ENCODE measurements around the gene SAGE1. TPM values are rescaled to one million over a fixed set of nuclear protein-coding genes. Genes with fewer than 3 reads are reported as not detected.
A peak's percentile ranks its signal among the peaks of the same experiment; 100 is the strongest.
"Not testable (repeated sequence)": the region's sequence is repeated elsewhere in the genome, so short reads cannot be mapped to it uniquely, and the experiment has no call there.

Gene SAGE1
- total RNA-seq, 1 experiment from 2014 or later = not detected

GRCh38 chrX:135910251-135910650 lies 16.7 kb downstream of the SAGE1 start:
- H3K9me3 Mint-ChIP-seq = no peaks in the 10 kb centered on the region
- CTCF ChIA-PET = no interaction called here
- H3K4me1 Mint-ChIP-seq = no peaks in the 10 kb centered on the region
- no peak for ATAC-seq
- POLR2A ChIA-PET = no interaction called here
- TF ChIP-seq ETV6 (CRISPR knock-in tag; IDR thresholded peaks at IDR 0.05) (no peak), ZBTB21 (CRISPR knock-in tag; IDR thresholded peaks at IDR 0.05; ENCODE audit: borderline replicate concordance) (no peak), ZNF423 (CRISPR knock-in tag; IDR thresholded peaks at IDR 0.05) (no peak), E2F4 (CRISPR knock-in tag; IDR thresholded peaks at IDR 0.05; ENCODE audit: borderline replicate concordance, low read depth) (no peak), NFYB (CRISPR knock-in tag; conservative IDR thresholded peaks at IDR 0.05; ENCODE audit: low read depth) (no peak), MYBL2 (CRISPR knock-in tag; IDR thresholded peaks at IDR 0.05) (no peak)
- DNase-seq (ENCODE audit: low spot score) = no peak
- no peak overlapping the region for H3K4me3 Mint-ChIP-seq
- H3K27me3 Mint-ChIP-seq (ENCODE audit: low read depth) = peaks cover 6% of the 10 kb centered on the region
- no peaks in the 10 kb centered on the region for H3K36me3 Mint-ChIP-seq
- no peak overlapping the region for H3K27ac Mint-ChIP-seq

- Mint-ChIP-seq H3K27me3 (ENCODE audit: low read depth) (peaks cover 3% of the 10 kb centered on the region), H3K4me1 (no peaks in the 10 kb centered on the region), H3K27ac (no peak overlapping the region), H3K9me3 (no peaks in the 10 kb centered on the region), H3K4me3 (no peak overlapping the region), H3K36me3 (no peaks in the 10 kb centered on the region)
- DNase-seq (ENCODE audit: low spot score) (no peak), ATAC-seq (no peak)
- TF ChIP-seq MAX (CRISPR knock-in tag; IDR thresholded peaks at IDR 0.05) = no peak
- no peak for TF ChIP-seq MYBL2 (CRISPR knock-in tag; IDR thresholded peaks at IDR 0.05)
- no peak for TF ChIP-seq FOXK1 (CRISPR knock-in tag; IDR thresholded peaks at IDR 0.05)
- ChIA-PET POLR2A (no interaction called here), CTCF (no interaction called here)
Observed at GRCh38 chrX:135914404-135914803, 20.9 kb downstream of the SAGE1 start.

GRCh38 chrX:135920516-135920915 lies 27.0 kb downstream of the SAGE1 start:
- POLR2A ChIA-PET, H3K4me1 Mint-ChIP-seq, H3K4me3 Mint-ChIP-seq: not testable (repeated sequence)

GRCh38 chrX:135923353-135923752 lies 29.8 kb downstream of the SAGE1 start:
- POLR2A ChIA-PET = no interaction called here
- CTCF ChIA-PET = interaction anchor here (0.6 to 1.3 kb wide), 2 partner anchors 9 to 31 kb away, joined by 3 to 10 read pairs; no protein-coding TSS in a partner anchor
- peak; percentile 15 for DNase-seq (ENCODE audit: low spot score)
- no peaks in the 10 kb centered on the region for H3K27me3 Mint-ChIP-seq (ENCODE audit: low read depth)
- ATAC-seq = peak; percentile 67
- no peak overlapping the region for H3K4me3 Mint-ChIP-seq
- H3K27ac Mint-ChIP-seq = no peak overlapping the region
- H3K36me3 Mint-ChIP-seq = no peaks in the 10 kb centered on the region
- H3K4me1 Mint-ChIP-seq = no peaks in the 10 kb centered on the region
- no peaks in the 10 kb centered on the region for H3K9me3 Mint-ChIP-seq
- no peak for TF ChIP-seq CBFB (CRISPR knock-in tag; IDR thresholded peaks at IDR 0.05; ENCODE audit: low read depth)
- TF ChIP-seq IRF2 (CRISPR knock-in tag; IDR thresholded peaks at IDR 0.05; ENCODE audit: borderline replicate concordance, low read depth) = no peak

More at GRCh38 chrX:135920516-135920915, 27.0 kb downstream of the SAGE1 start:
- not testable (repeated sequence) for ATAC-seq; H3K27ac Mint-ChIP-seq; H3K27me3 Mint-ChIP-seq (ENCODE audit: low read depth); H3K36me3 Mint-ChIP-seq; DNase-seq (ENCODE audit: low spot score); H3K9me3 Mint-ChIP-seq
- CTCF ChIA-PET = interaction anchor here (1.3 kb wide), 1 partner anchor 213 kb away, joined by 4 read pairs; no protein-coding TSS in a partner anchor

- H3K4me3 Mint-ChIP-seq = no peak overlapping the region
- H3K9me3 Mint-ChIP-seq = no peaks in the 10 kb centered on the region
- CTCF ChIA-PET = no interaction called here
- TF ChIP-seq ETV6 (CRISPR knock-in tag; IDR thresholded peaks at IDR 0.05) (no peak), PREB (CRISPR knock-in tag; IDR thresholded peaks at IDR 0.05; ENCODE audit: borderline replicate concordance) (no peak), ZNF281 (CRISPR knock-in tag; IDR thresholded peaks at IDR 0.05) (no peak), FOXP1 (CRISPR knock-in tag; IDR thresholded peaks at IDR 0.05; ENCODE audit: borderline replicate concordance) (no peak), IRF1 (CRISPR knock-in tag; IDR thresholded peaks at IDR 0.05) (no peak), JAZF1 (CRISPR knock-in tag; IDR thresholded peaks at IDR 0.05) (no peak)
- no peak overlapping the region for H3K27ac Mint-ChIP-seq
- ATAC-seq (no peak), DNase-seq (ENCODE audit: low spot score) (no peak)
- no peaks in the 10 kb centered on the region for H3K4me1 Mint-ChIP-seq
- H3K36me3 Mint-ChIP-seq = no peaks in the 10 kb centered on the region
- no peaks in the 10 kb centered on the region for H3K27me3 Mint-ChIP-seq (ENCODE audit: low read depth)
- POLR2A ChIA-PET = no interaction called here
Observed at GRCh38 chrX:135927897-135928296, 34.4 kb downstream of the SAGE1 start.

Data from WTC11 (cell line).